Left cardiac atrium (tissue), 4 donors: ENCODE measurements around the gene SP8. TPM values are rescaled to one million over a fixed set of nuclear protein-coding genes. Genes with fewer than 3 reads are reported as not detected.
"Not testable (repeated sequence)": the region's sequence is repeated elsewhere in the genome, so short reads cannot be mapped to it uniquely, and the experiment has no call there.

Source experiments
- ATAC-seq, 2 donors: fragments of 200-7000 bp; cut with Tn5 transposase; one replicate each; pipeline ENCODE4 v1.9.1; 2020; ENCODE audit warnings: mild to moderate bottlenecking in 2 of 2, moderate library complexity in 2 of 2
- DNase-seq: peaks from one replicate; pipeline ENCODE4 v3.0.0-alpha.2; 2020
- intact Hi-C, 2 donors: fragments of 100-400 bp; cut with DNase I; formaldehyde crosslinking; loops; one replicate each; pipeline versions ENCODE4 v1.14.1 to v1.15.1; 2022 to 2023
- long read RNA-seq: library from polyadenylated mRNA; unstranded; transcript quantifications from one replicate; pipeline ENCODE4 v2.0.0, GENCODE V29; 2021
- total RNA-seq, 2 donors: library from RNA; stranded (reverse); fragmentation: NEBNext Ultra II Directional; extraction: Animal tissue kit (Norgen Biotek cat#: 25700); gene quantifications; one replicate each; pipeline ENCODE4 v1.2.1, GENCODE V29; 2021
- donor health status: DM: no; HTN: yes; CAD: no.
- donor health status: DM: no; HTN: yes; CAD: no; lungs with severe emphysema.
- donor health status: DM: yes; HTN: yes; CAD: no.
- donor health status: Dilated cardiomyopathy.

The SP8 gene
- total RNA-seq = not detected
- long read RNA-seq = 0 reads

- DNase-seq = peak; percentile 30
- intact Hi-C loops = no loop called here
- ATAC-seq = peak in 1 of 2 donors; percentile 30
These were observed at the start of gene SP8 for GRCh38 chr7:20786779-20787659. TSS of gene SP8 (minus strand) at chr7:20786886. CDS start at chr7:20786798, 88 bp downstream.

GRCh38 chr7:20836424-20836823 is 49.7 kb upstream of the SP8 start:
- DNase-seq, intact Hi-C loops, ATAC-seq: not testable (repeated sequence)

- intact Hi-C loops = no loop called here
- DNase-seq = no peak
- no peak for ATAC-seq
These were observed 48.5 kb upstream of the SP8 start for GRCh38 chr7:20835111-20835750.

GRCh38 chr7:20834656-20835055 is 48.0 kb upstream of the SP8 start:
- intact Hi-C loops = no loop called here
- ATAC-seq (no peak), DNase-seq (no peak)

GRCh38 chr7:20831956-20832355 is 45.3 kb upstream of the SP8 start:
- intact Hi-C loops = no loop called here
- DNase-seq (no peak), ATAC-seq (no peak)

- DNase-seq (no peak), ATAC-seq (no peak)
- intact Hi-C loops = no loop called here
These were observed 44.8 kb upstream of the SP8 start for GRCh38 chr7:20831451-20831850.

GRCh38 chr7:20828947-20829346 is 42.3 kb upstream of the SP8 start:
- intact Hi-C loops = no loop called here
- no peak for ATAC-seq
- no peak for DNase-seq

GRCh38 chr7:20827172-20827571 is 40.5 kb upstream of the SP8 start:
- no peak for DNase-seq
- intact Hi-C loops = no loop called here
- ATAC-seq = no peak

- ATAC-seq (no peak), DNase-seq (no peak)
- intact Hi-C loops = no loop called here
These were observed 39.6 kb upstream of the SP8 start for GRCh38 chr7:20826243-20826642.

GRCh38 chr7:20825555-20825954 is 38.9 kb upstream of the SP8 start:
- DNase-seq (no peak), ATAC-seq (no peak)

GRCh38 chr7:20821390-20821789 is 34.7 kb upstream of the SP8 start:
- intact Hi-C loops, DNase-seq, ATAC-seq: not testable (repeated sequence)

More at GRCh38 chr7:20825555-20825954, 38.9 kb upstream of the SP8 start:
- intact Hi-C loops = no loop called here

GRCh38 chr7:20816372-20816959 is 29.8 kb upstream of the SP8 start:
- no peak for DNase-seq
- ATAC-seq = no peak
- intact Hi-C loops = no loop called here

GRCh38 chr7:20804345-20804744 is 17.7 kb upstream of the SP8 start:
- intact Hi-C loops = no loop called here
- no peak for DNase-seq
- ATAC-seq = no peak

- DNase-seq = no peak
- intact Hi-C loops = no loop called here
These were observed 13.1 kb upstream of the SP8 start for GRCh38 chr7:20799566-20800366.

GRCh38 chr7:20798694-20799121 is 12.0 kb upstream of the SP8 start:
- intact Hi-C loops = no loop called here
- ATAC-seq = no peak
- no peak for DNase-seq

More at GRCh38 chr7:20799566-20800366, 13.1 kb upstream of the SP8 start:
- no peak for ATAC-seq

- ATAC-seq (peak; percentile 86 to 96), DNase-seq (peak; percentile 29)
- intact Hi-C loops = no loop called here
These were observed 11.5 kb upstream of the SP8 start for GRCh38 chr7:20798081-20798693.

- intact Hi-C loops = no loop called here
- no peak for ATAC-seq
- DNase-seq = no peak
These were observed 10.9 kb upstream of the SP8 start for GRCh38 chr7:20797462-20798080.

GRCh38 chr7:20797042-20797461 is 10.4 kb upstream of the SP8 start:
- ATAC-seq (no peak), DNase-seq (no peak)
- intact Hi-C loops = no loop called here
